IPS-11a (cell line): ENCODE results near the gene TMEM123.
A peak's percentile ranks its signal among the peaks of the same experiment; 100 is the strongest.

Experiments used
- H3K4me3 ChIP-seq: one replicate; pipeline ENCODE4 v1.5.1; 2013; ENCODE audit warnings: low read depth, low read length, control low read depth

The TMEM123 gene

GRCh38 chr11:102452461-102453301 is at the start of gene TMEM123:
TMEM123 (minus strand) TSS chr11:102452765; CDS start chr11:102452623, 142 bp downstream.
- peak within 1 kb of the TSS; percentile 84 for H3K4me3 ChIP-seq

- H3K4me3 ChIP-seq = no peak overlapping the region
Observed at GRCh38 chr11:102500829-102501228, 48.3 kb upstream of the TMEM123 start.

- no peak overlapping the region for H3K4me3 ChIP-seq
Observed at GRCh38 chr11:102499931-102500330, 47.4 kb upstream of the TMEM123 start.

GRCh38 chr11:102499151-102499550 is 46.6 kb upstream of the TMEM123 start:
- H3K4me3 ChIP-seq = no peak overlapping the region

- no peak overlapping the region for H3K4me3 ChIP-seq
Observed at GRCh38 chr11:102497061-102497460, 44.5 kb upstream of the TMEM123 start.

GRCh38 chr11:102495161-102496042 is 42.8 kb upstream of the TMEM123 start:
- no peak overlapping the region for H3K4me3 ChIP-seq

- H3K4me3 ChIP-seq = no peak overlapping the region
Observed at GRCh38 chr11:102494216-102494615, 41.7 kb upstream of the TMEM123 start.

GRCh38 chr11:102493524-102493923 is 41.0 kb upstream of the TMEM123 start:
- no peak overlapping the region for H3K4me3 ChIP-seq

- H3K4me3 ChIP-seq = no peak overlapping the region
Observed at GRCh38 chr11:102491969-102492368, 39.4 kb upstream of the TMEM123 start.

GRCh38 chr11:102489186-102490145 is 36.9 kb upstream of the TMEM123 start:
- no peak overlapping the region for H3K4me3 ChIP-seq

- no peak overlapping the region for H3K4me3 ChIP-seq
Observed at GRCh38 chr11:102488208-102488607, 35.6 kb upstream of the TMEM123 start.

- no peak overlapping the region for H3K4me3 ChIP-seq
Observed at GRCh38 chr11:102487214-102487613, 34.6 kb upstream of the TMEM123 start.

- H3K4me3 ChIP-seq = no peak overlapping the region
Observed at GRCh38 chr11:102486584-102486983, 34.0 kb upstream of the TMEM123 start.

GRCh38 chr11:102485095-102485722 is 32.6 kb upstream of the TMEM123 start:
- no peak overlapping the region for H3K4me3 ChIP-seq

GRCh38 chr11:102482433-102482832 is 29.9 kb upstream of the TMEM123 start:
- H3K4me3 ChIP-seq = no peak overlapping the region

GRCh38 chr11:102479733-102480132 is 27.2 kb upstream of the TMEM123 start:
- H3K4me3 ChIP-seq = no peak overlapping the region

GRCh38 chr11:102478673-102479299 is 26.2 kb upstream of the TMEM123 start:
- H3K4me3 ChIP-seq = no peak overlapping the region

GRCh38 chr11:102476812-102477211 is 24.2 kb upstream of the TMEM123 start:
- H3K4me3 ChIP-seq = no peak overlapping the region

GRCh38 chr11:102476069-102476468 is 23.5 kb upstream of the TMEM123 start:
- H3K4me3 ChIP-seq = no peak overlapping the region

- no peak overlapping the region for H3K4me3 ChIP-seq
Observed at GRCh38 chr11:102473543-102473942, 21.0 kb upstream of the TMEM123 start.
